GM23248 (cell line): ENCODE data around the gene GAS2.

Experiments
- EZH2 ChIP-seq: fragments of 200-600 bp; sonication (generic); IDR thresholded peaks from 2 replicates; pipeline ENCODE4 v1.6.1; 2018; ENCODE audit warnings: antibody characterized with exemption, mild to moderate bottlenecking; ENCODE audit not compliant: insufficient read depth, poor library complexity, severe bottlenecking
- EZH2phosphoT487 ChIP-seq: fragments of 200-600 bp; sonication (generic); IDR thresholded peaks from 2 replicates; pipeline ENCODE4 v1.6.1; 2018; ENCODE audit warnings: antibody characterized with exemption, moderate library complexity, mild to moderate bottlenecking, low read depth; ENCODE audit not compliant: insufficient read depth

- TF ChIP-seq EZH2: no peak
- TF ChIP-seq EZH2phosphoT487: no peak
Measured at GRCh38 chr11:22734628-22735345, 68.4 kb downstream of the GAS2 start.
